ENCODE results near the gene PODXL. TPM values are rescaled to one million over a fixed set of nuclear protein-coding genes. Genes with fewer than 3 reads are reported as not detected.

PODXL gene
- total RNA-seq, 1 experiment from 2014 or later, result 727 TPM

- Histone ChIP-seq H2BK12ac (ENCODE audit: insufficient read length, low read depth, low read length) (no peak overlapping the region), H3K79me1 (ENCODE audit: insufficient read depth, low read depth, low read length, poor library complexity, severe bottlenecking) (no peaks in the 10 kb centered on the region), H3K4me2 (ENCODE audit: insufficient read depth, insufficient read length, low read length) (no peak overlapping the region), H3K9ac (ENCODE audit: extremely low read depth, insufficient read length, low read length) (no peak overlapping the region), H3K9me3 (ENCODE audit: control insufficient read depth, low read depth, low read length) (no peaks in the 10 kb centered on the region), H4K91ac (ENCODE audit: insufficient read length, low read depth, low read length) (no peak overlapping the region), H2BK120ac (ENCODE audit: low read depth, low read length, poor library complexity, severe bottlenecking) (no peak overlapping the region), H3K27ac (ENCODE audit: insufficient read length, low read depth, low read length) (no peak overlapping the region), H3K27me3 (ENCODE audit: insufficient read depth, low read length) (no peaks in the 10 kb centered on the region), H2BK15ac (ENCODE audit: low read depth, low read length) (no peak overlapping the region), H3K23me2 (ENCODE audit: insufficient read length, low read depth, low read length, poor library complexity, severe bottlenecking) (no peaks in the 10 kb centered on the region), H3K79me2 (ENCODE audit: insufficient read depth, low read length) (no peaks in the 10 kb centered on the region), H4K20me1 (ENCODE audit: control insufficient read depth, insufficient read depth, insufficient read length) (no peaks in the 10 kb centered on the region), H3K4ac (ENCODE audit: low read depth, low read length) (no peak overlapping the region), H3K4me1 (ENCODE audit: insufficient read depth, low read length) (no peaks in the 10 kb centered on the region), H3K56ac (ENCODE audit: insufficient read length, low read depth, low read length) (no peak overlapping the region), H2AFZ (ENCODE audit: low read length) (no peak overlapping the region), H3K14ac (ENCODE audit: insufficient read depth, low read length) (no peak overlapping the region), H3T11ph (ENCODE audit: low read length) (no peak overlapping the region), H2BK20ac (ENCODE audit: low read depth, low read length, poor library complexity, severe bottlenecking) (no peak overlapping the region), H2AK5ac (ENCODE audit: insufficient read length, low read length) (no peak overlapping the region), H4K5ac (ENCODE audit: insufficient read length, low read depth, low read length) (no peak overlapping the region), H4K8ac (replicated peaks; ENCODE audit: insufficient read length, low read depth, low read length) (no peak overlapping the region), H3K18ac (ENCODE audit: insufficient read length, low read depth, low read length) (no peak overlapping the region), H2BK5ac (ENCODE audit: insufficient read length, low read length) (no peak overlapping the region), H3K23ac (ENCODE audit: insufficient read length, low read depth, low read length) (no peak overlapping the region)
- WGBS (ENCODE audit: extremely low coverage, insufficient read length, low lambda C conversion rate), result no CpG with 5 or more reads among the region's 2 CpGs
- Mint-ChIP-seq H3K27ac (no peak overlapping the region), H3K4me3 (no peak overlapping the region), H3K4me1 (no peaks in the 10 kb centered on the region), H3K27me3 (ENCODE audit: low read depth) (no peaks in the 10 kb centered on the region), H3K9me3 (no peaks in the 10 kb centered on the region), H3K36me3 (ENCODE audit: insufficient read depth in 1 of 3, low read depth in 3 of 3) (peaks cover 0 to 5% (median 2%) of the 10 kb centered on the region in 3 experiments; a peak in 3 of 7 replicates)
- no peak for DNase-seq
- TF ChIP-seq, protein P1, sequence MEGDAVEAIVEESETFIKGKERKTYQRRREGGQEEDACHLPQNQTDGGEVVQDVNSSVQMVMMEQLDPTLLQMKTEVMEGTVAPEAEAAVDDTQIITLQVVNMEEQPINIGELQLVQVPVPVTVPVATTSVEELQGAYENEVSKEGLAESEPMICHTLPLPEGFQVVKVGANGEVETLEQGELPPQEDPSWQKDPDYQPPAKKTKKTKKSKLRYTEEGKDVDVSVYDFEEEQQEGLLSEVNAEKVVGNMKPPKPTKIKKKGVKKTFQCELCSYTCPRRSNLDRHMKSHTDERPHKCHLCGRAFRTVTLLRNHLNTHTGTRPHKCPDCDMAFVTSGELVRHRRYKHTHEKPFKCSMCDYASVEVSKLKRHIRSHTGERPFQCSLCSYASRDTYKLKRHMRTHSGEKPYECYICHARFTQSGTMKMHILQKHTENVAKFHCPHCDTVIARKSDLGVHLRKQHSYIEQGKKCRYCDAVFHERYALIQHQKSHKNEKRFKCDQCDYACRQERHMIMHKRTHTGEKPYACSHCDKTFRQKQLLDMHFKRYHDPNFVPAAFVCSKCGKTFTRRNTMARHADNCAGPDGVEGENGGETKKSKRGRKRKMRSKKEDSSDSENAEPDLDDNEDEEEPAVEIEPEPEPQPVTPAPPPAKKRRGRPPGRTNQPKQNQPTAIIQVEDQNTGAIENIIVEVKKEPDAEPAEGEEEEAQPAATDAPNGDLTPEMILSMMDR (conservative IDR thresholded peaks at IDR 0.05), result no peak
These were observed 73.6 kb downstream of the PODXL start for GRCh38 chr7:131482800-131483199.
